Fibroblast of villous mesenchyme (primary cell): ENCODE measurements around the gene RNF14. TPM values are rescaled to one million over a fixed set of nuclear protein-coding genes. Genes with fewer than 3 reads are reported as not detected.

Experiments used
- DNase-seq: peaks from one replicate; pipeline ENCODE4 v3.0.0-alpha.2; 2010; ENCODE audit warnings: low read depth
- H3K4me3 ChIP-seq: 2 replicates; pipeline ENCODE4 v1.5.1; 2011; ENCODE audit warnings: low read depth, mild to moderate bottlenecking, low read length
- total RNA-seq: library from RNA; depleted of rRNA; stranded (reverse); fragments of >200 nt; gene quantifications from 2 replicates; pipeline ENCODE4 v1.2.3, GENCODE V29; 2012
- TF ChIP-seq, protein P1 (sequence below): IDR thresholded peaks from 2 replicates; pipeline ENCODE4 v1.5.1; 2012; ENCODE audit warnings: low read depth, mild to moderate bottlenecking, low read length; ENCODE audit not compliant: insufficient read depth

The RNF14 gene
- total RNA-seq, 1 donor: 76.9 TPM

DNA sequence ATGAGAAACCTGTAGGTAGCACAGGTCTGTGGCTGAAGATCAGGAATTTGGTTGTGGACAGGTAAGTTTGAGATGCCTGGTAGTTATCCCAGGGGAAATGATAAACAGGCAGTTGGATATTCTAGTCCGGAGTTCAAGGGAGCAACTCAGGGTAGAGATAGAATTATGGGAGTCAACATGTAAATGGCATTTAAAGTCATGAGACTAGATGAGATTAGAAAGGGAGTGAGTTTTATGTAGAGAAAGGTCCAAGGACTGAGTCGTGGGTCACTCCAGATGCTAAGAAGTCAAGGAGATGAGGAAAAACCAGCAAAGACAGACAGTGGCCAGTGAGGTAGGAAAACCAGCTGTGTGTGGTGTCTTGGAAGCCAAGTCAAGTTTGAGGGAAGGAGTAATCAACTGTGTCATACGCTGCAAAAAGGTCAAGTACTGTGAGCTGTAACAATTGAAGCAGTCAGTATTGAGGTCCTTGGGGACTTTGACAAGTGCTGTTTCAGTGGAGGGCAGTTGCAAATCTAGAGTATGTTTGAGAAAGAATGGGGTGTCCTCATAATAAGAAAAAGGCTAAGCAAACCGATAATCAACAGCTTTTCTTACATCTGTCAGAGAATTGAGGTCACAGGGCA, 25.7 kb downstream of the RNF14 start:
- no peak overlapping the region for H3K4me3 ChIP-seq
- no peak for DNase-seq
- TF ChIP-seq, protein P1, sequence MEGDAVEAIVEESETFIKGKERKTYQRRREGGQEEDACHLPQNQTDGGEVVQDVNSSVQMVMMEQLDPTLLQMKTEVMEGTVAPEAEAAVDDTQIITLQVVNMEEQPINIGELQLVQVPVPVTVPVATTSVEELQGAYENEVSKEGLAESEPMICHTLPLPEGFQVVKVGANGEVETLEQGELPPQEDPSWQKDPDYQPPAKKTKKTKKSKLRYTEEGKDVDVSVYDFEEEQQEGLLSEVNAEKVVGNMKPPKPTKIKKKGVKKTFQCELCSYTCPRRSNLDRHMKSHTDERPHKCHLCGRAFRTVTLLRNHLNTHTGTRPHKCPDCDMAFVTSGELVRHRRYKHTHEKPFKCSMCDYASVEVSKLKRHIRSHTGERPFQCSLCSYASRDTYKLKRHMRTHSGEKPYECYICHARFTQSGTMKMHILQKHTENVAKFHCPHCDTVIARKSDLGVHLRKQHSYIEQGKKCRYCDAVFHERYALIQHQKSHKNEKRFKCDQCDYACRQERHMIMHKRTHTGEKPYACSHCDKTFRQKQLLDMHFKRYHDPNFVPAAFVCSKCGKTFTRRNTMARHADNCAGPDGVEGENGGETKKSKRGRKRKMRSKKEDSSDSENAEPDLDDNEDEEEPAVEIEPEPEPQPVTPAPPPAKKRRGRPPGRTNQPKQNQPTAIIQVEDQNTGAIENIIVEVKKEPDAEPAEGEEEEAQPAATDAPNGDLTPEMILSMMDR: no peak

DNA sequence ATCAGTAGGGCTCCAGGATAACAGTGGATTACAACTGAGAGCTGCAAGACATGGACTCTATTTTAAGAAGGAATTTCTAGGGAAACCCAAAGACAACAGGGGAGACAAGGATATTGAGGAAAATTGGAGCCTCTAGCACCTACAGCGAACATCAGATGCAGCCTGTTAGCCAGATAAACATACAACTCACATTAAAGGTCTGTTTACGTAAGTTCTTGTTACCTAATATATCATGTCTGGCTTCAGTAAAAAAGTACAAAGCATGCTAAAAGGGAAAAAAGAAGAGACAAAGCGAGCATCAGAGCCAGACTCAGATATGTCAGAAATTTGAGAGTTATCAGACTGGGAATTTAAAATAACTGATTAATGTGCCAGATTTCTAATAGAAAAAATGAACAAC, 26.8 kb downstream of the RNF14 start:
- TF ChIP-seq, protein P1: no peak

GRCh38 chr5:141997358-141997960, 28.6 kb downstream of the RNF14 start:
- no peak overlapping the region for H3K4me3 ChIP-seq
- DNase-seq: no peak
- TF ChIP-seq, protein P1: no peak

More for the DNA sequence above, 26.8 kb downstream of the RNF14 start:
- DNase-seq: no peak
- H3K4me3 ChIP-seq: no peak overlapping the region

DNA sequence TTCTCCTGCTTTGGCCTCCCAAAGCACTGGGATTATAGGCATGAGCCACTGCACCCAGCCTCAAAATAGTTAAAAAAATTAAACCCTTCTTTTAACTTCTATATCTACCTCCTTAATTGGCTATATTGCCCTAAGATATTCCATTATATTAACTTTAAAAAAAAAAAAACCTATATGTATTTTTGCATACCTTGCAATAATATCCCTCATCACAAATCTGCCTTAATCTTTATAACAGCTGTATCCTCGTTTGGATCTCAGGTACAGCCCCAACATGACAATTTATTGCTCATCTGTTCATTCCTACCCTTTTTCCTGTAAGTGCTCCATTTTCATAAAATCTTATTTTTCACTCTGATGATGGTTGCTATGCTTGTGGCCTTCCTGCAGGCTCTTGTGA, 31.3 kb downstream of the RNF14 start:
- DNase-seq: no peak
- no peak overlapping the region for H3K4me3 ChIP-seq
- TF ChIP-seq, protein P1: no peak

DNA sequence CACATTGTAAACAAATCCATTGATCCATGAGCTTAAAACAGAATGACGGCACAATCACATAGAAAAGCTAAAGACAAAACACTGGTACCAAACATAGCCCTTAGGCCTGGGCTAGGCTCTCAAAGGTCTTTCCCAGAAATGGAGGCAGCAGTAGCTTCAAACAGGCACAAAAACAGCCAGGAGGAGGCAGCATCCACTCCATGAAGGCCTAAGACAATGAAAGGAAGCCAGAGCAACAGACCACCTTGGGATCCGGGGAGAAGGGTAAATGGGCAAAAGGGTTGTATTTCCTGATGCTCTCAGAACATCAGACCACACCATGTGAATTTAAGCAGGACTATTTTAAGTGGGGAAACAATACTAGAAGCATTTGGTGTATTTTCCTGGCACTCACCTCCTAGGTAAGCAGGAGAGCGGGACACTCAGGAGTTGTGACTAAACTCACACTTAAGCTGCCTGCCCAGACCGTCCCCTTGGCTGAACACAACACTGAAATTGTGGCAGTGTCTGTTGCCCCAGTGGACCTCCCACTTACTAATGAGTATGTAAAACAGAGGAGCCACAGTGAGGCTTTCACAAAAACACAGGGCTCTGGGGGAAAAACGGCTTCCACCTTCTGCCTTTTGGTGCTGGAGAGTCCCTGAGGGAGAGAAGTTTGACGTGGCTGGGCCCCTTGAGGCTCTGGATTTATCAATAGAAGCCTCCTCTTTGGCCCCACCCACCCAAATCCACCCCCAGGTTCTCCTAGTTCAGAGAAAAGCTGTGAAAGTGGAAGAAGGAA, 32.0 kb downstream of the RNF14 start:
- DNase-seq: no peak
- TF ChIP-seq, protein P1: peak; percentile 29

GRCh38 chr5:142003266-142003800, 34.4 kb downstream of the RNF14 start:
- no peak overlapping the region for H3K4me3 ChIP-seq
- TF ChIP-seq, protein P1: no peak
- no peak for DNase-seq

More for the DNA sequence above, 32.0 kb downstream of the RNF14 start:
- no peak overlapping the region for H3K4me3 ChIP-seq
